OCI-LY7 (cell line): Measurements from ENCODE around the gene STAC. TPM values are rescaled to one million over a fixed set of nuclear protein-coding genes. Genes with fewer than 3 reads are reported as not detected.

Experiments
- BruUV-seq: library from RNA; stranded (reverse); fragments of 400-500 nt; replicated peaks from 2 replicates; lab custom pipeline; 2021; lab: Mats Ljungman, UMichigan
- CTCF ChIA-PET: fragments of 300-600 bp; sonication (Branson Sonifier 250); formaldehyde crosslinking; loops from one replicate; lab custom pipeline; 2022; ENCODE audit warnings: antibody characterized with exemption; ENCODE audit not compliant: unreplicated experiment; lab: Charles Lee
- POLR2A ChIA-PET: fragments of 300-600 bp; sonication (Branson Sonifier 250); formaldehyde crosslinking; loops from one replicate; lab custom pipeline; 2022; ENCODE audit warnings: antibody characterized with exemption; lab: Charles Lee
- DNase-seq: peaks from one replicate; pipeline ENCODE4 v3.0.0-alpha.2; 2015; ENCODE audit warnings: low spot score
- H2AFZ ChIP-seq: fragments of 200-600 bp; sonication (generic), shearing (Covaris generic); 2 replicates; pipeline ENCODE4 v1.6.1; 2014; ENCODE audit warnings: mild to moderate bottlenecking, antibody characterized with exemption, low read length, moderate library complexity
- H3K27ac ChIP-seq: fragments of 200-600 bp; sonication (generic); 2 replicates; pipeline ENCODE4 v1.5.1; 2014; ENCODE audit warnings: mixed run types, low read depth, mild to moderate bottlenecking, moderate library complexity, low read length, inconsistent platforms; ENCODE audit not compliant: poor library complexity, severe bottlenecking
- H3K36me3 ChIP-seq: fragments of 200-600 bp; sonication (generic); 2 replicates; pipeline ENCODE4 v1.6.1; 2014; ENCODE audit warnings: mild to moderate bottlenecking, antibody characterized with exemption, low read length, moderate library complexity, mixed read lengths; ENCODE audit not compliant: insufficient read depth
- H3K4me1 ChIP-seq: fragments of 200-600 bp; sonication (generic); 2 replicates; pipeline ENCODE4 v1.5.1; 2014; ENCODE audit warnings: mild to moderate bottlenecking, low read length; ENCODE audit not compliant: insufficient read depth, poor library complexity, severe bottlenecking
- H3K4me2 ChIP-seq: fragments of 200-600 bp; sonication (generic); 2 replicates; pipeline ENCODE4 v1.6.1; 2014; ENCODE audit warnings: mild to moderate bottlenecking, low read length
- H3K4me3 ChIP-seq: fragments of 200-600 bp; sonication (generic); 2 replicates; pipeline ENCODE4 v1.5.1; 2014; ENCODE audit warnings: mild to moderate bottlenecking, low read depth, low read length; ENCODE audit not compliant: poor library complexity, severe bottlenecking
- H3K79me2 ChIP-seq: fragments of 200-600 bp; sonication (generic); 2 replicates; pipeline ENCODE4 v1.6.1; 2016; ENCODE audit warnings: low read depth, mild to moderate bottlenecking, low read length, moderate library complexity, mixed read lengths; ENCODE audit not compliant: insufficient read depth
- H3K9me2 ChIP-seq: fragments of 200-600 bp; sonication (generic); 2 replicates; pipeline ENCODE4 v1.6.1; 2016; ENCODE audit warnings: mild to moderate bottlenecking, low read length, mixed read lengths; ENCODE audit not compliant: insufficient read depth
- H3K9me3 ChIP-seq: fragments of 200-600 bp; sonication (generic); 2 replicates; pipeline ENCODE4 v1.6.1; 2014; ENCODE audit warnings: mild to moderate bottlenecking, mixed run types, low read length, mixed read lengths
- H4K20me1 ChIP-seq: fragments of 200-600 bp; sonication (generic); 2 replicates; pipeline ENCODE4 v1.6.1; 2014; ENCODE audit warnings: mild to moderate bottlenecking, antibody characterized with exemption, low read length, moderate library complexity, mixed read lengths; ENCODE audit not compliant: insufficient read depth
- EZH2phosphoT487 ChIP-seq: fragments of 200-600 bp; sonication (generic); IDR thresholded peaks from 2 replicates; pipeline ENCODE4 v1.6.1; 2018; ENCODE audit warnings: low read depth, borderline replicate concordance, mild to moderate bottlenecking, mixed run types, antibody characterized with exemption, low read length, moderate library complexity, mixed read lengths
- intact Hi-C: fragments of 100-400 bp; cut with micrococcal nuclease; formaldehyde crosslinking; loops from one replicate; pipeline ENCODE4 v1.10.0; 2022; ENCODE audit not compliant: unreplicated experiment
- total RNA-seq, 2 experiments: library from RNA; depleted of rRNA in 1 of 2; stranded (reverse); fragments of >200 nt in 1 of 2; shearing (Covaris generic) in 1 of 2; gene quantifications; 2 replicates each; pipeline ENCODE4 v1.2.3, GENCODE V29; 2014 to 2022
- TF ChIP-seq, protein P1 (sequence below): fragments of 200-600 bp; sonication (generic); conservative IDR thresholded peaks from 2 replicates; pipeline ENCODE4 v1.5.1; 2014; ENCODE audit warnings: mild to moderate bottlenecking, antibody characterized with exemption, low read length, moderate library complexity, mixed read lengths

STAC gene
- total RNA-seq, 2 experiments from 2014 or later, result not detected

DNA sequence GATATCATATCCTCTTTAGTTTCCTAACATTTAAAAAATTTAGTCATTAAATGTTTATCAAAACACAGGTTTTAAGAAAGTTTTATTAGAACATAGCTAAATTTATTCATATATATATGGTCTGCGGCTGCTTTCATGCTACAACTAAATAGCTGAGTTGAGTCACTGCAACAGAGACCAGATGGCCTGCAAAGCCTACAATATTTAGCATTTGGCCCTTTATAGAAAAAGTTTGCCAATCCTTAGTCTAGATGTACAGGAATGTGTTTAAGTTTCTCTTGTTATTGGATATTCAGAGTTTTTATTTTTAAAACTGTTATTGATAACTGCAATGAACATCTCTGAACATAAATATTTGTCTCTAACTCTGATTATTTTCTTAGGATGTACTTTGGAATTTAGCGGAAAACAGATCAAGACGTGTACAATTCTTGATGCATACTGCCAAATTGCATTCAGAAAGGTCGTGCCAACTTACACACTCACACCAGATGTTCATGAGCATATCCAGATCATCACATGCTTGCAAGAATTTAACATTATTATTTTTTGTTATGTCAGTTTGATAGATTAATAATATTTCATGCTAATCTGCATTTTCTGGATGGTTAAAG, 157.9 kb downstream of the STAC start:
- DNase-seq, result no peak
- CTCF ChIA-PET, result no interaction called here
- Histone ChIP-seq H3K4me1 (no peaks in the 10 kb centered on the region), H2AFZ (no peak overlapping the region), H3K4me3 (no peak overlapping the region), H3K36me3 (no peaks in the 10 kb centered on the region), H3K27ac (no peak overlapping the region), H3K9me2 (no peaks in the 10 kb centered on the region), H3K9me3 (no peaks in the 10 kb centered on the region), H3K79me2 (no peaks in the 10 kb centered on the region), H3K4me2 (no peak overlapping the region), H4K20me1 (no peaks in the 10 kb centered on the region)
- intact Hi-C loops, result no loop called here
- no TSS peak for BruUV-seq
- TF ChIP-seq EZH2phosphoT487, result no peak
- TF ChIP-seq, protein P1, sequence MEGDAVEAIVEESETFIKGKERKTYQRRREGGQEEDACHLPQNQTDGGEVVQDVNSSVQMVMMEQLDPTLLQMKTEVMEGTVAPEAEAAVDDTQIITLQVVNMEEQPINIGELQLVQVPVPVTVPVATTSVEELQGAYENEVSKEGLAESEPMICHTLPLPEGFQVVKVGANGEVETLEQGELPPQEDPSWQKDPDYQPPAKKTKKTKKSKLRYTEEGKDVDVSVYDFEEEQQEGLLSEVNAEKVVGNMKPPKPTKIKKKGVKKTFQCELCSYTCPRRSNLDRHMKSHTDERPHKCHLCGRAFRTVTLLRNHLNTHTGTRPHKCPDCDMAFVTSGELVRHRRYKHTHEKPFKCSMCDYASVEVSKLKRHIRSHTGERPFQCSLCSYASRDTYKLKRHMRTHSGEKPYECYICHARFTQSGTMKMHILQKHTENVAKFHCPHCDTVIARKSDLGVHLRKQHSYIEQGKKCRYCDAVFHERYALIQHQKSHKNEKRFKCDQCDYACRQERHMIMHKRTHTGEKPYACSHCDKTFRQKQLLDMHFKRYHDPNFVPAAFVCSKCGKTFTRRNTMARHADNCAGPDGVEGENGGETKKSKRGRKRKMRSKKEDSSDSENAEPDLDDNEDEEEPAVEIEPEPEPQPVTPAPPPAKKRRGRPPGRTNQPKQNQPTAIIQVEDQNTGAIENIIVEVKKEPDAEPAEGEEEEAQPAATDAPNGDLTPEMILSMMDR, result no peak
- POLR2A ChIA-PET, result interaction anchor here (0.6 kb wide), 1 partner anchor 214 kb away, joined by 3 read pairs; no protein-coding TSS in a partner anchor

DNA sequence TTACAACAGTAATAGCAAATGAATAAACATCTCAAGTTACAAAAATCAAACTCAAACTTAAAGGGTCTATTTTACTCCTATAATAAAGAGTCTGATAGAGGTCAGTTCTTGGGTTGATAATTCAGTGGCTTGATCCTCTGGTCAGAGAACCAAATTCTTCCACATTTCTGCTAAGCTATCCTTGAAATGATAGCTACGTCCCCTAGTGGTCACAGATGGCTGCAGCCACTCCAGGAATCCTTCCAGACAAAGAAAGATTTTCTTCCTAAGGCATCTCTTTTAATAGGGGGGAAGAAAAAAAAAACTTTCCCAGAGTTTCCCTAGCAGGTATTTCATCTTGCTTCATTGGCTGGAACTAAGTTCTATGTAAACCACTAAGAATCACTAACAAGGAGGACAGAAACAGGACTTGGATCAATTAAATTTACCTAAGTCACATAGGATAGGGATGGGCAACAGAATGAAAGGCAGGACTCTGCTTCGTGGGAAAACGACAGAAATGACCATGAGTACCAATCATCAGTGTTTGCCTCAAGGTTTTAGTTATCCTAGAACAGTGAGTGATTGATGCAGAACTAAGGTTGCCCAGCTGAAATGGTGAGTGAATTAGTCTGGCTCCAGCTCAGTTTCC, 160.7 kb downstream of the STAC start:
- H3K4me3 ChIP-seq, result no peak overlapping the region
- no peaks in the 10 kb centered on the region for H4K20me1 ChIP-seq
- H3K36me3 ChIP-seq, result no peaks in the 10 kb centered on the region
- H3K27ac ChIP-seq, result no peak overlapping the region
- H3K79me2 ChIP-seq, result no peaks in the 10 kb centered on the region
- ChIA-PET CTCF (no interaction called here), POLR2A (interaction anchor here (0.7 kb wide), 1 partner anchor 428 kb away, joined by 3 read pairs; no protein-coding TSS in a partner anchor)
- no peaks in the 10 kb centered on the region for H3K9me2 ChIP-seq
- H2AFZ ChIP-seq, result no peak overlapping the region
- no peak overlapping the region for H3K4me2 ChIP-seq
- no peaks in the 10 kb centered on the region for H3K9me3 ChIP-seq
- TF ChIP-seq, protein P1, result peak; percentile 84
- TF ChIP-seq EZH2phosphoT487, result no peak
- no peaks in the 10 kb centered on the region for H3K4me1 ChIP-seq
- DNase-seq, result no peak
- intact Hi-C loops, result no loop called here
- BruUV-seq, result no TSS peak

DNA sequence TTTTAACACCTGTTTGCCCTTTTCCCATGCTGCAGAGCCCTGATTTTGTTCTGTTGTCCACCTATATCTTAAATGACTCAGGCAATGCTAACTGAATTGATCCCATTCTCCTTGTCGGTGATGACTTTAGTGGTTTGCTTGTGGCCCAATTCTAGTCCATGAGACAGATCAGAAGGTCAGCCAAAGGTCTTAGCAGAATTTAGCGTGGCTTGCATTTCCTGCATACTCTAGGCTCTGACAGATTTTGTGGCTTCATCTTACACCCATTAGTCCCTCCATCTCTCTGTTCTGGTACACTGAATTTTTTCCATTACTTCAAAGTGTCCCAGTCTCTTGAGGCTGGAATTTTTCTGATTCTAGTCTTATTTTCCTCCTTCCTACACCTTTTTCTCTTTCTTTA, 161.9 kb downstream of the STAC start:
- intact Hi-C loops, result no loop called here

More for the DNA sequence above, 161.9 kb downstream of the STAC start:
- Histone ChIP-seq H3K9me2 (no peaks in the 10 kb centered on the region), H3K9me3 (no peaks in the 10 kb centered on the region), H4K20me1 (no peaks in the 10 kb centered on the region), H3K4me3 (no peak overlapping the region), H2AFZ (no peak overlapping the region), H3K36me3 (no peaks in the 10 kb centered on the region), H3K4me1 (no peaks in the 10 kb centered on the region), H3K27ac (no peak overlapping the region), H3K4me2 (no peak overlapping the region), H3K79me2 (no peaks in the 10 kb centered on the region)
- TF ChIP-seq EZH2phosphoT487, result no peak
- TF ChIP-seq, protein P1, result no peak
- ChIA-PET POLR2A (no interaction called here), CTCF (no interaction called here)
- no peak for DNase-seq
- no TSS peak for BruUV-seq
